ENCODE data around the gene CDH23.

The CDH23 gene

GRCh38 chr10:71379118-71379766, 17.5 kb upstream of the CDH23 start:
- H3K4me3 ChIP-seq (IDR thresholded peaks at IDR 0.05; ENCODE audit: insufficient read depth, low read depth, low read length): no peak overlapping the region
- peaks cover 5% of the 10 kb centered on the region for H3K4me1 ChIP-seq (ENCODE audit: low read depth, poor library complexity, severe bottlenecking)
- TF ChIP-seq CTCF (conservative IDR thresholded peaks at IDR 0.05; ENCODE audit: low read depth, low read length): no peak
- H3K36me3 ChIP-seq (ENCODE audit: insufficient read depth): no peaks in the 10 kb centered on the region
- no peaks in the 10 kb centered on the region; the same call in 1 of the 2 replicates for H3K27me3 ChIP-seq (ENCODE audit: insufficient read depth, low read depth)
- no peaks in the 10 kb centered on the region for H4K20me1 ChIP-seq (ENCODE audit: insufficient read depth)
- H3K9ac ChIP-seq: no peak overlapping the region
- H3K79me2 ChIP-seq (ENCODE audit: insufficient read depth, low read depth): no peaks in the 10 kb centered on the region
- H3K27ac ChIP-seq: no peak overlapping the region
- H2AFZ ChIP-seq (ENCODE audit: low read depth): no peak overlapping the region
- no peak overlapping the region for H3K4me2 ChIP-seq

- H2AFZ ChIP-seq (ENCODE audit: low read depth): no peak overlapping the region
- no peaks in the 10 kb centered on the region for H3K36me3 ChIP-seq (ENCODE audit: insufficient read depth)
- H3K27ac ChIP-seq: no peak overlapping the region
- H3K4me1 ChIP-seq (ENCODE audit: low read depth, poor library complexity, severe bottlenecking): peaks cover 5% of the 10 kb centered on the region
- no peak overlapping the region for H3K4me3 ChIP-seq (IDR thresholded peaks at IDR 0.05; ENCODE audit: insufficient read depth, low read depth, low read length)
- no peaks in the 10 kb centered on the region for H4K20me1 ChIP-seq (ENCODE audit: insufficient read depth)
- H3K4me2 ChIP-seq: no peak overlapping the region
- H3K27me3 ChIP-seq (ENCODE audit: insufficient read depth, low read depth): no peaks in the 10 kb centered on the region; the same call in 1 of the 2 replicates
- no peak overlapping the region for H3K9ac ChIP-seq
- no peak for TF ChIP-seq CTCF (conservative IDR thresholded peaks at IDR 0.05; ENCODE audit: low read depth, low read length)
- no peaks in the 10 kb centered on the region for H3K79me2 ChIP-seq (ENCODE audit: insufficient read depth, low read depth)
These were observed 15.9 kb upstream of the CDH23 start for GRCh38 chr10:71380841-71381240.

GRCh38 chr10:71381611-71382010, 15.1 kb upstream of the CDH23 start:
- TF ChIP-seq CTCF (conservative IDR thresholded peaks at IDR 0.05; ENCODE audit: low read depth, low read length): no peak
- Histone ChIP-seq H3K9ac (no peak overlapping the region), H3K27ac (no peak overlapping the region)

GRCh38 chr10:71382028-71382427, 14.7 kb upstream of the CDH23 start:
- H3K9ac ChIP-seq: no peak overlapping the region
- no peaks in the 10 kb centered on the region for H3K79me2 ChIP-seq (ENCODE audit: insufficient read depth, low read depth)

More at GRCh38 chr10:71381611-71382010, 15.1 kb upstream of the CDH23 start:
- no peaks in the 10 kb centered on the region for H3K79me2 ChIP-seq (ENCODE audit: insufficient read depth, low read depth)
- peaks cover 5% of the 10 kb centered on the region for H3K4me1 ChIP-seq (ENCODE audit: low read depth, poor library complexity, severe bottlenecking)
- no peak overlapping the region for H3K4me3 ChIP-seq (IDR thresholded peaks at IDR 0.05; ENCODE audit: insufficient read depth, low read depth, low read length)
- no peaks in the 10 kb centered on the region for H4K20me1 ChIP-seq (ENCODE audit: insufficient read depth)
- H3K4me2 ChIP-seq: no peak overlapping the region
- no peaks in the 10 kb centered on the region for H3K36me3 ChIP-seq (ENCODE audit: insufficient read depth)
- no peak overlapping the region for H2AFZ ChIP-seq (ENCODE audit: low read depth)
- no peaks in the 10 kb centered on the region; the same call in 1 of the 2 replicates for H3K27me3 ChIP-seq (ENCODE audit: insufficient read depth, low read depth)

More at GRCh38 chr10:71382028-71382427, 14.7 kb upstream of the CDH23 start:
- Histone ChIP-seq H3K4me3 (IDR thresholded peaks at IDR 0.05; ENCODE audit: insufficient read depth, low read depth, low read length) (no peak overlapping the region), H4K20me1 (ENCODE audit: insufficient read depth) (no peaks in the 10 kb centered on the region), H3K4me1 (ENCODE audit: low read depth, poor library complexity, severe bottlenecking) (peaks cover 5% of the 10 kb centered on the region), H2AFZ (ENCODE audit: low read depth) (no peak overlapping the region), H3K36me3 (ENCODE audit: insufficient read depth) (no peaks in the 10 kb centered on the region), H3K4me2 (no peak overlapping the region), H3K27me3 (ENCODE audit: insufficient read depth, low read depth) (no peaks in the 10 kb centered on the region; the same call in 1 of the 2 replicates), H3K27ac (no peak overlapping the region)
- no peak for TF ChIP-seq CTCF (conservative IDR thresholded peaks at IDR 0.05; ENCODE audit: low read depth, low read length)
